GM12873 (cell line): ENCODE results near the gene P3H3.

Experiments used
- CTCF ChIP-seq: IDR thresholded peaks from 2 replicates; pipeline ENCODE4 v1.5.1; 2012; ENCODE audit warnings: low read depth, mild to moderate bottlenecking, moderate library complexity, low read length, control low read depth; ENCODE audit not compliant: insufficient read depth; ENCODE audit errors: missing control alignments

The P3H3 gene

GRCh38 chr12:6819106-6820030, 8.8 kb upstream of the P3H3 start:
- TF ChIP-seq CTCF, result no peak

GRCh38 chr12:6820166-6820565, 8.0 kb upstream of the P3H3 start:
- no peak for TF ChIP-seq CTCF

- no peak for TF ChIP-seq CTCF
Observed at GRCh38 chr12:6821591-6822425, 6.4 kb upstream of the P3H3 start, which contains the start of gene GPR162. TSS of gene GPR162 (plus strand) at chr12:6821821. CDS start at chr12:6823899, 2,078 bp downstream.

GRCh38 chr12:6822426-6823135, 5.6 kb upstream of the P3H3 start:
- TF ChIP-seq CTCF, result no peak

- no peak for TF ChIP-seq CTCF
Observed at GRCh38 chr12:6823182-6824084, 4.8 kb upstream of the P3H3 start.

- TF ChIP-seq CTCF, result no peak
Observed at GRCh38 chr12:6824085-6824775, 4.0 kb upstream of the P3H3 start.
